ENCODE results near the gene SND1.

DNA sequence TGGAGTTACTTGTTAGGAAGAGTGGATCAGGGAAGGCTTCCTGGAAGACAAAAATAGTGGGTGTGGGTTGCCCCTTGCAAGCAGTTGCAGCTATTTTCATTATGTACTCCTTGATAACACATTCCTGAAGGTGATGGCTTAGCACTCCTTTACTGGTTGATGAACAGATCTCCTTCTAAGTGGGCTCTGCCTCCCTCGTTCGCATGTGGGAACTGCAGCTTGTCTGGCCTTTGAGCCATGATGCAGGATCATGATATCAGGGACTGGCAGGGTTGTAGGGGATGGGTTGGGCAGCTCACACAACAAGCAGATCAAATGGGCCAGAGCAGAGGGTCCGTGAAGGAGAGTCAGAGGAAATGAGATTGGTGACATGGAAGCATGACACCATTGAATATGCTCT is 408.0 kb downstream of the SND1 start:
- TF ChIP-seq CTCF (IDR thresholded peaks at IDR 0.05) (no peak), POLR2AphosphoS5 (IDR thresholded peaks at IDR 0.05; ENCODE audit: insufficient read depth in 1 of 2, low read depth in 1 of 2) (no peak), POLR2A (IDR thresholded peaks at IDR 0.05) (no peak)

Measured in vagina (tissue), 2 donors.